AG09309 (cell line): Measurements from ENCODE around the gene DCAF15.

Experiments
- DNase-seq: peaks from one replicate; pipeline ENCODE4 v3.0.0-alpha.2; 2010; ENCODE audit warnings: low read depth
- H3K4me3 ChIP-seq: 2 replicates; pipeline ENCODE4 v1.5.1; 2011; ENCODE audit warnings: mild to moderate bottlenecking, low read depth, low read length, moderate library complexity; ENCODE audit not compliant: control insufficient read depth
- CTCF ChIP-seq: IDR thresholded peaks from 2 replicates; pipeline ENCODE4 v1.5.1; 2011; ENCODE audit warnings: mild to moderate bottlenecking, low read depth, low read length, inconsistent platforms; ENCODE audit not compliant: insufficient read depth, control insufficient read depth; ENCODE audit errors: missing control alignments

Gene DCAF15

GRCh38 chr19:13976446-13976845 is 24.1 kb downstream of the DCAF15 start:
- TF ChIP-seq CTCF = no peak
- DNase-seq = no peak
- no peak overlapping the region for H3K4me3 ChIP-seq

- no peak for DNase-seq
- TF ChIP-seq CTCF = no peak
- H3K4me3 ChIP-seq = no peak overlapping the region
Observed at GRCh38 chr19:13977803-13978202, 25.5 kb downstream of the DCAF15 start.

- no peak for DNase-seq
- no peak for TF ChIP-seq CTCF
- H3K4me3 ChIP-seq = no peak overlapping the region
Observed at GRCh38 chr19:13978351-13979243, 26.3 kb downstream of the DCAF15 start.

- H3K4me3 ChIP-seq = no peak overlapping the region
- TF ChIP-seq CTCF = no peak
- no peak for DNase-seq
Observed at GRCh38 chr19:13979244-13979615, 26.9 kb downstream of the DCAF15 start.

GRCh38 chr19:13979686-13980085 is 27.4 kb downstream of the DCAF15 start:
- no peak for DNase-seq
- no peak overlapping the region for H3K4me3 ChIP-seq
- no peak for TF ChIP-seq CTCF

GRCh38 chr19:13980340-13980739 is 28.0 kb downstream of the DCAF15 start:
- TF ChIP-seq CTCF = no peak
- no peak overlapping the region for H3K4me3 ChIP-seq
- DNase-seq = no peak
